Upper lobe of left lung (tissue), 4 donors: ENCODE results near the gene AKAP6.

ENCODE experiments used
- POLR2A ChIP-seq, 4 donors: fragments of 450-650 bp; IDR thresholded peaks; one replicate each; pipeline ENCODE4 v1.5.1; 2016 to 2017; ENCODE audit warnings: antibody characterized with exemption in 4 of 4, mild to moderate bottlenecking in 2 of 4
- TF ChIP-seq, protein P1 (sequence below), 6 experiments: fragments of 450-650 bp in 4 of 6; fragments of 200-600 bp in 2 of 6; sonication (generic) in 2 of 6; IDR thresholded peaks; one replicate each; pipeline ENCODE4 v1.5.1; 2016 to 2019; ENCODE audit warnings: antibody characterized with exemption in 6 of 6

DNA sequence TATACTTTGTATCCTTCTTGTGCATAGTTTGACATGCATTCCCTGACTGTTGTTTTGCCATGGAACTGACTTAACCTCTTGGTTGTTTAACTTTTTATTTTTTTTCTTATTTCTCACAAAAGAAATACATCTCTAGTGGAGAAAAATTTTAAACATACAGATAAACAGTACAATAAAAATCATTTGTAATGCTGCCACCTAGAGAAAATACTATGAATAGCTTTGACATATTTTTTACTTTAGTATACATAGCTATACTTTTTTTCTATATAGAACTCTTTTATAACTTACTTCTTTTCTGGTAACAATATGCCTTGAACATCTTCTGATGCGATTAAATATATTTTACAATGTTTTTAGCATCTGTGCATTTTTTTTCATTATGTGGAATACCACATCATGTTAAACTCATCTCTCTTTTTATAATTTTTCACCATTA is 184.5 kb downstream of the AKAP6 start:
- TF ChIP-seq, protein P1, sequence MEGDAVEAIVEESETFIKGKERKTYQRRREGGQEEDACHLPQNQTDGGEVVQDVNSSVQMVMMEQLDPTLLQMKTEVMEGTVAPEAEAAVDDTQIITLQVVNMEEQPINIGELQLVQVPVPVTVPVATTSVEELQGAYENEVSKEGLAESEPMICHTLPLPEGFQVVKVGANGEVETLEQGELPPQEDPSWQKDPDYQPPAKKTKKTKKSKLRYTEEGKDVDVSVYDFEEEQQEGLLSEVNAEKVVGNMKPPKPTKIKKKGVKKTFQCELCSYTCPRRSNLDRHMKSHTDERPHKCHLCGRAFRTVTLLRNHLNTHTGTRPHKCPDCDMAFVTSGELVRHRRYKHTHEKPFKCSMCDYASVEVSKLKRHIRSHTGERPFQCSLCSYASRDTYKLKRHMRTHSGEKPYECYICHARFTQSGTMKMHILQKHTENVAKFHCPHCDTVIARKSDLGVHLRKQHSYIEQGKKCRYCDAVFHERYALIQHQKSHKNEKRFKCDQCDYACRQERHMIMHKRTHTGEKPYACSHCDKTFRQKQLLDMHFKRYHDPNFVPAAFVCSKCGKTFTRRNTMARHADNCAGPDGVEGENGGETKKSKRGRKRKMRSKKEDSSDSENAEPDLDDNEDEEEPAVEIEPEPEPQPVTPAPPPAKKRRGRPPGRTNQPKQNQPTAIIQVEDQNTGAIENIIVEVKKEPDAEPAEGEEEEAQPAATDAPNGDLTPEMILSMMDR (IDR thresholded peaks at IDR 0.05): peak in 2 of 6 experiments; percentile 18
- no peak for TF ChIP-seq POLR2A (IDR thresholded peaks at IDR 0.05)
